ENCODE measurements around the gene LBR. TPM values are rescaled to one million over a fixed set of nuclear protein-coding genes. Genes with fewer than 3 reads are reported as not detected.

Gene LBR
- total and polyA plus RNA-seq, 12 donors: 5.4 to 27.5 (median 14.1) TPM

- Histone ChIP-seq H3K27ac (peak overlapping the region in 3 of 5 donors; percentile 16 to 75 (median 72)), H3K4me1 (replicated peaks in 1 of 2) (peaks cover 0 to 31% of the 10 kb centered on the region in 2 donors), H3K4me3 (no peak overlapping the region), H3K9me3 (replicated peaks in 1 of 3) (no peaks in the 10 kb centered on the region), H3K27me3 (no peaks in the 10 kb centered on the region), H3K36me3 (replicated peaks in 1 of 2) (no peaks in the 10 kb centered on the region)
- DNase-seq: peak in 1 of 7 donors; percentile 10
- TF ChIP-seq CTCF (IDR thresholded peaks at IDR 0.05) (no peak), POLR2A (IDR thresholded peaks at IDR 0.05) (no peak)
- intact Hi-C loops (cut with DNase I): no loop called here
- WGBS, 4 donors: 65 to 76% (median 71%) methylated on average over 7 to 9 of the region's 9 CpGs
These were observed 20.4 kb upstream of the LBR start for GRCh38 chr1:225448146-225448805.

- DNase-seq: peak in 3 of 7 donors; percentile 38 to 87 (median 49)
These were observed 19.8 kb upstream of the LBR start for GRCh38 chr1:225447650-225448089.

GRCh38 chr1:225446981-225447615, 19.3 kb upstream of the LBR start:
- 68 to 88% (median 77%) methylated on average over 8 to 9 of the region's 9 CpGs for WGBS, 4 donors
- TF ChIP-seq POLR2A (IDR thresholded peaks at IDR 0.05) (no peak), CTCF (IDR thresholded peaks at IDR 0.05) (no peak)
- peak overlapping the region in 2 of 5 donors; percentile 72 to 75 for H3K27ac ChIP-seq
- intact Hi-C loops (cut with DNase I): no loop called here
- no peaks in the 10 kb centered on the region for H3K27me3 ChIP-seq
- peak in 1 of 7 donors; percentile 14 for DNase-seq
- H3K4me3 ChIP-seq: no peak overlapping the region
- no peaks in the 10 kb centered on the region for H3K9me3 ChIP-seq (replicated peaks in 1 of 3)
- no peaks in the 10 kb centered on the region for H3K36me3 ChIP-seq (replicated peaks in 1 of 2)
- peaks cover 0 to 31% of the 10 kb centered on the region in 2 donors for H3K4me1 ChIP-seq (replicated peaks in 1 of 2)

More at GRCh38 chr1:225447650-225448089, 19.8 kb upstream of the LBR start:
- peak overlapping the region in 3 of 5 donors; percentile 16 to 75 (median 72) for H3K27ac ChIP-seq
- WGBS, 4 donors: 49 to 62% (median 54%) methylated on average over 8 of the region's 8 CpGs
- H3K4me1 ChIP-seq (replicated peaks in 1 of 2): peaks cover 0 to 31% of the 10 kb centered on the region in 2 donors
- H3K27me3 ChIP-seq: no peaks in the 10 kb centered on the region
- no peaks in the 10 kb centered on the region for H3K36me3 ChIP-seq (replicated peaks in 1 of 2)
- intact Hi-C loops (cut with DNase I): no loop called here
- H3K9me3 ChIP-seq (replicated peaks in 1 of 3): no peaks in the 10 kb centered on the region
- TF ChIP-seq CTCF (IDR thresholded peaks at IDR 0.05) (no peak), POLR2A (IDR thresholded peaks at IDR 0.05) (no peak)
- no peak overlapping the region for H3K4me3 ChIP-seq

- Histone ChIP-seq H3K27me3 (no peaks in the 10 kb centered on the region), H3K4me1 (replicated peaks in 1 of 2) (peaks cover 0 to 31% of the 10 kb centered on the region in 2 donors), H3K4me3 (no peak overlapping the region), H3K36me3 (replicated peaks in 1 of 2) (no peaks in the 10 kb centered on the region), H3K27ac (peak overlapping the region in 2 of 5 donors; percentile 72 to 75), H3K9me3 (replicated peaks in 1 of 3) (no peaks in the 10 kb centered on the region)
- WGBS, 4 donors: 64 to 84% (median 72%) methylated on average over 4 to 7 of the region's 7 CpGs
- DNase-seq: peak in 2 of 7 donors; percentile 13 to 46
- intact Hi-C loops (cut with DNase I): no loop called here
- no peak for TF ChIP-seq CTCF (IDR thresholded peaks at IDR 0.05)
- no peak for TF ChIP-seq POLR2A (IDR thresholded peaks at IDR 0.05)
These were observed 18.7 kb upstream of the LBR start for GRCh38 chr1:225446595-225446960.

All from adrenal gland (tissue), 12 donors.